PC-9 (cell line): ENCODE measurements around the gene NXPH1. TPM values are rescaled to one million over a fixed set of nuclear protein-coding genes. Genes with fewer than 3 reads are reported as not detected.

Experiments
- BruUV-seq: library from RNA; stranded (reverse); fragments of 400-500 nt; replicated peaks from 2 replicates; lab custom pipeline; 2021; lab: Mats Ljungman, UMichigan
- CTCF ChIA-PET: fragments of 300-600 bp; sonication (Branson Sonifier 250); formaldehyde crosslinking; loops from one replicate; lab custom pipeline; 2022; ENCODE audit warnings: antibody characterized with exemption; lab: Charles Lee
- POLR2A ChIA-PET: fragments of 300-600 bp; sonication (Branson Sonifier 250); formaldehyde crosslinking; loops from one replicate; lab custom pipeline; 2022; ENCODE audit warnings: antibody characterized with exemption; ENCODE audit not compliant: unreplicated experiment; lab: Charles Lee
- DNase-seq, 2 experiments: peaks; one replicate each; pipeline versions ENCODE4 v3.0.0 to v3.0.0-alpha.2; 2015 to 2022; ENCODE audit warnings: mixed read lengths in 1 of 2
- H2AFZ ChIP-seq: fragments of 200-600 bp; sonication (generic); 2 replicates; pipeline ENCODE4 v1.8.1; 2017; ENCODE audit warnings: antibody characterized with exemption
- H3F3A ChIP-seq: fragments of 200-600 bp; sonication (generic); 2 replicates; pipeline ENCODE4 v1.8.1; 2017; ENCODE audit warnings: antibody characterized with exemption, mild to moderate bottlenecking, low read depth; ENCODE audit not compliant: insufficient read depth
- H3K27ac ChIP-seq: fragments of 200-600 bp; sonication (generic); 2 replicates; pipeline ENCODE4 v1.6.1; 2016; ENCODE audit warnings: mixed run types
- H3K27me3 ChIP-seq: fragments of 200-600 bp; sonication (generic); 2 replicates; pipeline ENCODE4 v1.6.1; 2016; ENCODE audit warnings: low read depth, mixed run types; ENCODE audit not compliant: insufficient read depth
- H3K36me3 ChIP-seq: fragments of 200-600 bp; sonication (generic); 2 replicates; pipeline ENCODE4 v1.6.1; 2016; ENCODE audit warnings: low read depth, mixed run types
- H3K4me1 ChIP-seq: fragments of 200-600 bp; sonication (generic); replicated peaks from 2 replicates; pipeline ENCODE4 v1.6.1; 2016; ENCODE audit warnings: mixed run types; ENCODE audit not compliant: insufficient read depth
- H3K4me2 ChIP-seq: fragments of 200-600 bp; sonication (generic); 2 replicates; pipeline ENCODE4 v1.6.1; 2017; ENCODE audit warnings: mixed run types
- H3K4me3 ChIP-seq: fragments of 200-600 bp; sonication (generic); 2 replicates; pipeline ENCODE4 v1.6.1; 2016; ENCODE audit warnings: mixed run types
- H3K79me2 ChIP-seq: fragments of 200-600 bp; sonication (generic); 2 replicates; pipeline ENCODE4 v1.6.1; 2017; ENCODE audit warnings: low read depth, mixed run types
- H3K9me2 ChIP-seq: fragments of 200-600 bp; sonication (generic); 2 replicates; pipeline ENCODE4 v1.8.1; 2017; ENCODE audit warnings: mild to moderate bottlenecking; ENCODE audit not compliant: insufficient read depth
- H3K9me3 ChIP-seq: fragments of 200-600 bp; sonication (generic); 2 replicates; pipeline ENCODE4 v1.8.1; 2016; ENCODE audit warnings: low read depth; ENCODE audit not compliant: insufficient read depth
- H4K20me1 ChIP-seq: fragments of 200-600 bp; sonication (generic); 2 replicates; pipeline ENCODE4 v1.8.1; 2017; ENCODE audit not compliant: insufficient read depth
- CTCF ChIP-seq: fragments of 200-600 bp; sonication (generic); conservative IDR thresholded peaks from 2 replicates; pipeline ENCODE4 v1.6.1; 2017; ENCODE audit warnings: mixed run types, antibody characterized with exemption, mild to moderate bottlenecking, moderate library complexity
- EZH2 ChIP-seq: fragments of 200-600 bp; sonication (generic); IDR thresholded peaks from 2 replicates; pipeline ENCODE4 v1.8.0; 2017; ENCODE audit warnings: antibody characterized with exemption, low read depth
- intact Hi-C: fragments of 100-400 bp; cut with micrococcal nuclease; formaldehyde crosslinking; loops from one replicate; pipeline ENCODE4 v1.10.0; 2022; ENCODE audit not compliant: unreplicated experiment
- total RNA-seq: library from RNA; stranded (reverse); gene quantifications from 2 replicates; pipeline ENCODE4 v1.2.3, GENCODE V29; 2021

Gene NXPH1
- total RNA-seq, 1 experiment from 2014 or later = not detected

- no peaks in the 10 kb centered on the region for H3F3A ChIP-seq
- no peak overlapping the region for H2AFZ ChIP-seq
- no TSS peak for BruUV-seq
- H3K36me3 ChIP-seq = no peaks in the 10 kb centered on the region
- H3K27ac ChIP-seq = no peak overlapping the region
- no peak for DNase-seq
- H3K27me3 ChIP-seq = no peaks in the 10 kb centered on the region
- H3K4me2 ChIP-seq = no peak overlapping the region
- POLR2A ChIA-PET = no interaction called here
- CTCF ChIA-PET = no interaction called here
- no peaks in the 10 kb centered on the region for H3K9me3 ChIP-seq
- intact Hi-C loops = no loop called here
- TF ChIP-seq EZH2 (no peak), CTCF (no peak)
- no peaks in the 10 kb centered on the region for H3K4me1 ChIP-seq
- no peak overlapping the region for H3K4me3 ChIP-seq
- no peaks in the 10 kb centered on the region; the same call in 1 of the 2 replicates for H3K9me2 ChIP-seq
- no peaks in the 10 kb centered on the region for H4K20me1 ChIP-seq
- H3K79me2 ChIP-seq = no peaks in the 10 kb centered on the region
These were observed 332.0 kb downstream of the NXPH1 start for GRCh38 chr7:8765374-8765773.

GRCh38 chr7:8773518-8773917, 340.1 kb downstream of the NXPH1 start:
- ChIA-PET POLR2A (no interaction called here), CTCF (no interaction called here)
- H3K79me2 ChIP-seq = no peaks in the 10 kb centered on the region
- H4K20me1 ChIP-seq = no peaks in the 10 kb centered on the region
- H3K4me3 ChIP-seq = no peak overlapping the region
- no peaks in the 10 kb centered on the region for H3F3A ChIP-seq
- H3K4me1 ChIP-seq = no peaks in the 10 kb centered on the region
- TF ChIP-seq CTCF = no peak
- TF ChIP-seq EZH2 = no peak
- no peaks in the 10 kb centered on the region for H3K36me3 ChIP-seq
- H3K27me3 ChIP-seq = no peaks in the 10 kb centered on the region
- no peak overlapping the region for H3K27ac ChIP-seq
- intact Hi-C loops = no loop called here
- no peaks in the 10 kb centered on the region for H3K9me3 ChIP-seq
- BruUV-seq = no TSS peak
- no peak overlapping the region for H3K4me2 ChIP-seq
- H3K9me2 ChIP-seq = no peaks in the 10 kb centered on the region
- H2AFZ ChIP-seq = no peak overlapping the region
- no peak for DNase-seq

- ChIA-PET CTCF (no interaction called here), POLR2A (no interaction called here)
- Histone ChIP-seq H3K4me1 (no peaks in the 10 kb centered on the region), H3F3A (no peaks in the 10 kb centered on the region), H3K4me2 (no peak overlapping the region), H4K20me1 (no peaks in the 10 kb centered on the region), H3K9me3 (no peaks in the 10 kb centered on the region), H3K27me3 (no peaks in the 10 kb centered on the region), H3K27ac (no peak overlapping the region), H3K79me2 (no peaks in the 10 kb centered on the region), H3K36me3 (no peaks in the 10 kb centered on the region), H3K9me2 (no peaks in the 10 kb centered on the region), H3K4me3 (no peak overlapping the region), H2AFZ (no peak overlapping the region)
- no peak for TF ChIP-seq EZH2
- no peak for TF ChIP-seq CTCF
- no TSS peak for BruUV-seq
- intact Hi-C loops = no loop called here
- no peak for DNase-seq
These were observed 345.1 kb downstream of the NXPH1 start for GRCh38 chr7:8778459-8778858.
